HG03066 (cell line): ENCODE data around the gene C1orf226.
"Not testable (repeated sequence)": the region's sequence is repeated elsewhere in the genome, so short reads cannot be mapped to it uniquely, and the experiment has no call there.

ENCODE experiments used
- ATAC-seq: cut with Tn5 transposase; IDR thresholded peaks from one replicate; pipeline ENCODE4 v1.9.1; 2021; ENCODE audit warnings: low read depth; ENCODE audit not compliant: unreplicated experiment

C1orf226 gene

GRCh38 chr1:162404550-162405160, 23.1 kb downstream of the C1orf226 start:
- no peak for ATAC-seq

DNA sequence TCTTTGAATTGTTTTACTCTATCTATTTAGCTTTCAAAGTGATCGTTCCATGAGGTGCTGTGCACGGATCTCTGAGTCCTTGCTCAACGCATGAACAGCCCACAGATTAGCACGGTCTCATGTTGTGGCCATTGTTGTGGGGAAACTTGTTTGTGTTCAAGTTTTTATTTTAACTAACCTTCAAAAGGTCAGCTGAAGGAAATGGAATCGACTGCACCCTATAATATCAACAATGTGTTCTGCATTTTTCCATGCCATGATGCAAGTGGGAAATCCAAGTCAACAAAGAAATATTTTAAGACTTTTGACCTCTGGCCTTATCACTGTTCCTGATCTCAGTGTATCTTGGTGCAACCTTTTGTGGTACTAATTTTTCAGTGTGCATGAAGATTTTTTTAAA, 24.3 kb downstream of the C1orf226 start:
- no peak for ATAC-seq

DNA sequence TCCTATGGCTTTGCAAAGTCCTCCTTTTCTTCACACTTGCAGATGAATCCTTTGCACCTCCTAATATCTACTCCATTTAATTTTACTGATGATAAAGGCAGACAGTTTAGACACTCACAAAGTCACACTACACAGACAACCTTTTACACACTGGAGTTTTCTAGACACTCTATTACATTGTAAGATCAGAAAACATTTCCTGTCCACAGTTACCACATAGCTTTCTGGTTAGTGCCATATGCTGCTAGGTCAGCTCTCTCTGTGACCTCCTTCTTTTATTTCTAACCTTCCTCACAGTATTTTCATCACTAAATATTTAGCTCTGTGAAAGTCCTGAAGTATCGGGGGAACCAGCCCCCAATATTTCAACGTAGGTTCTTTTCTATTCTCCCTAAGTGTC, 25.3 kb downstream of the C1orf226 start:
- ATAC-seq: no peak

GRCh38 chr1:162407539-162407938, 26.0 kb downstream of the C1orf226 start:
- no peak for ATAC-seq

DNA sequence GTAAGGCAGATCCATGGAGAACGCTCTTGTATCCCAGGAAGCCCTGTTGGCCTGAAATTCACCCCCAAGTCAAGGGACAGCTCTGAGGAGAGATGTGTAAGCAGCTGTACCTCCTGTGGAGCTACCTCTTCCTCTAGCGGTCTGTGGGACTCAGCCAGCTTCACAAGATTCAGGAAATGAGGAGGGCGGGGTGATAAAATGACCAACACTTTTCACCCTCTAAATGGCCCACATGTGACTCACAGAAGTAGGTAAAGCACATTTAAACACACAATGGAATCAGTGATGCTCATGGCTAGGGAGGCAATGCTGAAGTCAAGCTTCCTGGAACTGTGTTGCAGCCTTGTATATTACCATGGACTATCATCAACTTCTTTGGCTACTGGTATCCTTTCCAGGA, 30.5 kb downstream of the C1orf226 start, which contains the start of gene SH2D1B:
Gene SH2D1B, minus strand, starts transcription at position 135 of the 400 bp plus-strand sequence. Its CDS starts 120 bp downstream, at position 15.
- no peak for ATAC-seq

- no peak for ATAC-seq
These were observed 34.7 kb downstream of the C1orf226 start for GRCh38 chr1:162416215-162416614.

- no peak for ATAC-seq
These were observed 35.4 kb downstream of the C1orf226 start for GRCh38 chr1:162416909-162417308.

- no peak for ATAC-seq
These were observed 36.1 kb downstream of the C1orf226 start for GRCh38 chr1:162417650-162418049.

DNA sequence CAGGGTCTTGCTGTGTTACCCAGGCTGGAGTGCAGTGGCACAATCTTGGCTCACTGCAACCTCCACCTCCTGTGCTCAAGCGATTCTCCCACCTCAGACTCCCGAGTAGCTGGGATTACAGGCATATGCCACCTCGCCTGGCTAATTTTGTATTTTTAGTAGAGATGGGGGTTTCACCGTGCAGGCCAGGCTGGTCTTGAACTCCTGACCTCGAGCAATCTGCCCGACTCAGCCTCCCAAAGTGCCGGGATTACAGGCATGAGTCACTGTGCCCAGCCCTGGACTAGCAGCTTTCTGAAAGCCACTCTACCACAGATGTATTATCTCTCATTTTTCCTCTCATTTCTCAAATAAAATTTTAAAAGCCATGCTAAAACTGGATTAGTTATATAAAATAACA, 37.1 kb downstream of the C1orf226 start:
- ATAC-seq: not testable (repeated sequence)

DNA sequence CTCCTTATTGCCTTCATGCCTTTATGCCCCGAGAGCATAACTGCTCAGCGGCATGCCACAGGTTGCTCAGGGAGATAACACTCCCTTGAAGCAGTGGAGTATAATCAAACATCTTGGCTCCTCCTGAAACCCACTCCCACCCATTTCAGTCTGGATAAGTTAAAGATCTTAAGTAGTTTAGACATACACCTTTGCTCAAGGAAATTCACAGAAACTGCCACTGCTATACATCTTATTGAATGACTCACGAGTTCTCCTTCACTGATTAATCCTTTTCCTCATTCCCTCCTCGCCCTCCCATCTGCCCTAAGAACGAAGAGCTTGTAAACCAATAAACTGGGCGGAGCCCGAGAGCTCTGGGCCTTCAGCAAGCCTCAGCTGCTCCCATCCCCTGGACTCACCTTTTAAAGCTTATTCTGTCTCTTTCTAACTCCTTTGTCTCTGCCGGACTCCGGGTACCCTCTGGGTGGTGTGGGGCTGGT, 38.0 kb downstream of the C1orf226 start:
- not testable (repeated sequence) for ATAC-seq

GRCh38 chr1:162420120-162420519, 38.6 kb downstream of the C1orf226 start:
- no peak for ATAC-seq

- ATAC-seq: no peak
These were observed 40.0 kb downstream of the C1orf226 start for GRCh38 chr1:162421258-162422164.

DNA sequence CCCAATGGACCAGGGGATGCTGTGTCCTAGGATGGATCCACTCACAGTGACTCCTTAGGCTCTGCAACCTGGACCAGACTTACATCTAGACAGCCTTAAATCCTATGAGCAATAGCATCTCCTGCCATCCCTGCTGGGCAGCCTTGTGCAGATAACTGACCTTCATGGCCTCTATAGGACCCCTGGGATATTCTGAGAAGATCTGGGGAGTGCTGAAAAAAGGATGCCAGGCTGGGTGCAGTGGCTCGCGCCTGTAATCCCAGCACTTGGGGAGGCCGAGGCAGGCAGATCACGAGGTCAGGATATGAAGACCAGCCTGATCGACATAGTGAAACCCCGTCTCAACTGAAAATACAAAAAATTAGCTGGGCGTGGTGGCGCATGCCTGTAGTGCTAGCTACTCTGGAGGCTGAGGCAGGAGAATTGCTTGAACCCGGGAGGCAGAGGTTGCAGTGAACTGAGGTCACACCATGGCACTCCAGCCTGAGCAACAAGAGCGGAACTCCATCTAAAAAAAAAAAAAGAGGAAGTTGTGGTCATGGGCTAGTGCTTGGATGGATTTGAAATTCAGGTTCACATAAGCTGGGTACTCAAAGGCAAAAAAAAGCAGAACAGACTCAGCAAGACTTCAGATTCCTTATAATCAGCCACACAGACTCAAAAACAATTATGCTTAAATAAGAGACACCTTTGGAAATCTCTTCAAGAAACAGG, 41.3 kb downstream of the C1orf226 start:
- no peak for ATAC-seq

DNA sequence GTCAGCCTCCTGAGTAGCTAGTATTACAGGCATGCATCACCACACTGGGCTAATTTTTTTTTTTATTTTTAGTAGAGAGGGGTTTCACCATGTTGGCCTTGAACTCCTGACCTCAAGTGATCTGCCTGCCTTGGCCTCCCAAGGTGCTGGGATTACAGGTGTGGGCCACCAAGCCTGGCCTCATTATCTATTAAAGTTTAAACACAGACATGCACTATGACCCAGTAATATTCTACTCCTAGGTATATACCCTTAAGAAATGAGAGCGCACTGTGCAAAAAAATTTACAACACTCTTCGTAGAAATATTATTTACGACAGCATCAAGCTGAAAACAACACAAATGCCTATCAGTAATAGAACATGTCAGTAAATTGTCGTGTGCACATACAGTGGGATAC, 49.1 kb downstream of the C1orf226 start:
- no peak for ATAC-seq

GRCh38 chr1:162432977-162433713, 51.6 kb downstream of the C1orf226 start:
- ATAC-seq: not testable (repeated sequence)
